ENCODE measurements around the gene IRF1. TPM values are rescaled to one million over a fixed set of nuclear protein-coding genes. Genes with fewer than 3 reads are reported as not detected.

IRF1 gene
- total RNA-seq, 1 experiment from 2014 or later, result 48.9 TPM

- no peak overlapping the region for H3K4me3 ChIP-seq (ENCODE audit: low read depth in 2 of 2, low read length in 2 of 2)
- no peaks in the 10 kb centered on the region for H3K9me3 ChIP-seq (ENCODE audit: control insufficient read depth, insufficient read depth, low read depth, low read length)
- no peak overlapping the region for H3K27ac ChIP-seq (ENCODE audit: low read length)
- no peak for DNase-seq (ENCODE audit: low read depth, low spot score)
- ChIA-PET CTCF (no interaction called here), POLR2A (no interaction called here)
- intact Hi-C loops (cut with micrococcal nuclease; ENCODE audit: unreplicated experiment) (no loop called here), in situ Hi-C loops (cut with HindIII; ENCODE audit: low pct_unique_long_range_greater_than_20kb, low sequenced_read_pairs) (loop anchor here (25.0 kb wide), 1 partner anchor 90 kb away; no protein-coding TSS in a partner anchor)
- H3K36me3 ChIP-seq (ENCODE audit: control insufficient read depth, insufficient read depth, low read length), result no peaks in the 10 kb centered on the region
- BruUV-seq (replicated peaks), result no TSS peak
- peaks cover 9% of the 10 kb centered on the region; the same call in 1 of the 2 replicates for H3K4me1 ChIP-seq (ENCODE audit: control insufficient read depth, insufficient read depth, low read length)
- no peak for ATAC-seq
- H3K27me3 ChIP-seq (ENCODE audit: control insufficient read depth, insufficient read depth, low read length), result no peaks in the 10 kb centered on the region
- no peak for TF ChIP-seq TCF7L2 (IDR thresholded peaks at IDR 0.05; ENCODE audit: low read depth, low read length)
- TF ChIP-seq SIN3A (IDR thresholded peaks at IDR 0.05; ENCODE audit: borderline replicate concordance, insufficient read depth, low read depth, low read length), result no peak
- TF ChIP-seq POLR2AphosphoS5 (IDR thresholded peaks at IDR 0.05; ENCODE audit: low read depth, low read length), result no peak
- TF ChIP-seq REST (IDR thresholded peaks at IDR 0.05; ENCODE audit: insufficient read depth in 1 of 2, low read depth in 2 of 2, low read length in 1 of 2), result no peak
- TF ChIP-seq CTCF (IDR thresholded peaks at IDR 0.05), result no peak
Measured at GRCh38 chr5:132476876-132477781, 13.4 kb downstream of the IRF1 start.

GRCh38 chr5:132475987-132476875, 14.3 kb downstream of the IRF1 start:
- Histone ChIP-seq H3K4me3 (ENCODE audit: low read depth in 2 of 2, low read length in 2 of 2) (no peak overlapping the region), H3K9me3 (ENCODE audit: control insufficient read depth, insufficient read depth, low read depth, low read length) (no peaks in the 10 kb centered on the region), H3K4me1 (ENCODE audit: control insufficient read depth, insufficient read depth, low read length) (peaks cover 9% of the 10 kb centered on the region; the same call in 1 of the 2 replicates), H3K27ac (ENCODE audit: low read length) (no peak overlapping the region), H3K27me3 (ENCODE audit: control insufficient read depth, insufficient read depth, low read length) (no peaks in the 10 kb centered on the region), H3K36me3 (ENCODE audit: control insufficient read depth, insufficient read depth, low read length) (no peaks in the 10 kb centered on the region)
- DNase-seq (ENCODE audit: low read depth, low spot score) (no peak), ATAC-seq (no peak)
- TF ChIP-seq POLR2AphosphoS5 (IDR thresholded peaks at IDR 0.05; ENCODE audit: low read depth, low read length) (no peak), SIN3A (IDR thresholded peaks at IDR 0.05; ENCODE audit: borderline replicate concordance, insufficient read depth, low read depth, low read length) (no peak), CTCF (IDR thresholded peaks at IDR 0.05) (no peak), TCF7L2 (IDR thresholded peaks at IDR 0.05; ENCODE audit: low read depth, low read length) (no peak)
- ChIA-PET CTCF (no interaction called here), POLR2A (no interaction called here)
- in situ Hi-C loops (cut with HindIII; ENCODE audit: low pct_unique_long_range_greater_than_20kb, low sequenced_read_pairs) (loop anchor here (25.0 kb wide), 1 partner anchor 89 kb away; no protein-coding TSS in a partner anchor), intact Hi-C loops (cut with micrococcal nuclease; ENCODE audit: unreplicated experiment) (no loop called here)
- no TSS peak for BruUV-seq (replicated peaks)
